GM12872 (cell line): ENCODE results near the gene DMC1.

ENCODE experiments used
- TF ChIP-seq, protein P1 (sequence below): IDR thresholded peaks from 3 replicates; pipeline ENCODE4 v1.5.1; 2011; ENCODE audit warnings: low read depth, mild to moderate bottlenecking, low read length, moderate library complexity; ENCODE audit not compliant: insufficient read depth

DMC1 gene, protein sequence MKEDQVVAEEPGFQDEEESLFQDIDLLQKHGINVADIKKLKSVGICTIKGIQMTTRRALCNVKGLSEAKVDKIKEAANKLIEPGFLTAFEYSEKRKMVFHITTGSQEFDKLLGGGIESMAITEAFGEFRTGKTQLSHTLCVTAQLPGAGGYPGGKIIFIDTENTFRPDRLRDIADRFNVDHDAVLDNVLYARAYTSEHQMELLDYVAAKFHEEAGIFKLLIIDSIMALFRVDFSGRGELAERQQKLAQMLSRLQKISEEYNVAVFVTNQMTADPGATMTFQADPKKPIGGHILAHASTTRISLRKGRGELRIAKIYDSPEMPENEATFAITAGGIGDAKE

DNA sequence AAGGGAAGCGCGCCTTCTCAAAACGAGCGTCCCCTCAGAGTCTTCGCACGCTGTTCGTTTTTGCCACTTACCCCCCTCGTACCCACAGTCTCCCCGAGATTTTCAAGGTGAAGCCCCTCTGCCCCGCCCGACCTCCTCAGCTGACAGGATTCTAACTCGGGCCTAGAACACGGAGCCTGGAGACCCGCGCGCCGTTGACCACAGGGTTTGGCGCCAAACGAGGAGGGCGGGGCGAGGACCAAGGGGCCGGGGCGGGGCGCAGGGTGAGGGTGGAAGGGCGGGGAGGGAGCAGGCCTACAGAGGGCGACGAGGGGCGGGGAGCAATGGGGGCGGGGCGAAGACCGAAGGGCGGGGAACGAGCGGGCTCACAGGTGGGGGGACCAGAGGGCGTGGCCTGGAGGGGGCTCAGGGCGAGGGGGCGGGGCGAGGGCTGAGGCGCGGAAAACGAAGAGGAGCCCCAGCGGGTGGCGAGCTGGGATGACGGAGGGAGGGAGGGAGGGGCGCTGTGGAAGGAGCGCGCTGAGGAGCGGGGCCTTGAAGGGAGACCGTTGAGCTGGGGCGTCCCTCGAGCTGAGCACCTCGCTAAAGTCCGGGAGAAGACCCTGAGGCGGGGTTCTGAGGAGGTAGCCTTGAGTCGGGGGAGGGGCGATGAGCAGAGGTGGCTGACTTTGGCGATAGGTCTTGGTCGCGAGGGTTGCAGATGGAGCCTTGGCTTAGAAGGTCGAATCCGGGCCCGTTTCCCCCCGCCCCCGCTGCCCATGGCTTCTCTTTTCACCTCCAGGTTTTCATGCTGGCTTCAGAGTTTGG lies at the start of gene DMC1:
TSS of gene DMC1 (minus strand) at position 212 of the 807 bp plus-strand sequence. CDS start 1,927 bp downstream, outside the sequence.
- TF ChIP-seq, protein P1, sequence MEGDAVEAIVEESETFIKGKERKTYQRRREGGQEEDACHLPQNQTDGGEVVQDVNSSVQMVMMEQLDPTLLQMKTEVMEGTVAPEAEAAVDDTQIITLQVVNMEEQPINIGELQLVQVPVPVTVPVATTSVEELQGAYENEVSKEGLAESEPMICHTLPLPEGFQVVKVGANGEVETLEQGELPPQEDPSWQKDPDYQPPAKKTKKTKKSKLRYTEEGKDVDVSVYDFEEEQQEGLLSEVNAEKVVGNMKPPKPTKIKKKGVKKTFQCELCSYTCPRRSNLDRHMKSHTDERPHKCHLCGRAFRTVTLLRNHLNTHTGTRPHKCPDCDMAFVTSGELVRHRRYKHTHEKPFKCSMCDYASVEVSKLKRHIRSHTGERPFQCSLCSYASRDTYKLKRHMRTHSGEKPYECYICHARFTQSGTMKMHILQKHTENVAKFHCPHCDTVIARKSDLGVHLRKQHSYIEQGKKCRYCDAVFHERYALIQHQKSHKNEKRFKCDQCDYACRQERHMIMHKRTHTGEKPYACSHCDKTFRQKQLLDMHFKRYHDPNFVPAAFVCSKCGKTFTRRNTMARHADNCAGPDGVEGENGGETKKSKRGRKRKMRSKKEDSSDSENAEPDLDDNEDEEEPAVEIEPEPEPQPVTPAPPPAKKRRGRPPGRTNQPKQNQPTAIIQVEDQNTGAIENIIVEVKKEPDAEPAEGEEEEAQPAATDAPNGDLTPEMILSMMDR, result no peak

DNA sequence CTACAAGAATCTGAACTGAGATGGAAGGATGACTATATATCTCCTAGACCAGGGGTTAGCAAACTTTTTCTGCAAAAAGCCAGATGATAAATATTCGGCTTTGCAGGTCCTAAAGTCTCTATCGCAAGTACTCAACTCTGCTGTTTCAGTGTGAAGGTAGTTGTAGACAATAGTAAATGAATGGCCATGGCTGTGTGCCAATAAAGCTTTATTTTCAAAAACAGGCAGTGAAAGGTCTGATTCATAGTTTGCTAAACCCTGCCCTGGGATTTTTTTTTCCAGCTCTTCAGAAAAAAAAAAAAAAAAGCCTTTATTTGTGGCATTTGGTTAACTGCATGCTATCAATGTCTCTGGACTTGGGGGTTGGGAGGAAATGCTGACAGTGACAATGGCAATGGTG lies 48.7 kb upstream of the DMC1 start:
- TF ChIP-seq, protein P1, result no peak

DNA sequence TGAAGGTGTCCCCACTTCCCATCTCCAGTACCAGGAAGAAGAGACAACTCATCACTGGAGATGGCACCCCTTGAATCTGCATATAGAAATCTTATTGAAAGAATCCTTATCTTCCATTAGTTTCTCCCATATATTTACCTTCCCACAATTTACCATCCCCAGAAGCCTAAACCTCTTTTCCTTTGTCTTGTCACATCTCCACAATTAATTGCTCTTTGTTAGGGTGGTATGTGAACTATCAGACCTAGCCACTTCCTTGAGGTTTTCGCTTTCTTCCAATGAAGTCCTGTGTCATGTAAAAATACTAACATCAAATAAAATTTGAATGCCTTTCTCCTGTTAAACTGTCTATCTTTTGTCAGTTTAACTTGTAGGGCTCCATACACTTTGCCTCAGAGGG lies 48.3 kb upstream of the DMC1 start:
- TF ChIP-seq, protein P1, result no peak

DNA sequence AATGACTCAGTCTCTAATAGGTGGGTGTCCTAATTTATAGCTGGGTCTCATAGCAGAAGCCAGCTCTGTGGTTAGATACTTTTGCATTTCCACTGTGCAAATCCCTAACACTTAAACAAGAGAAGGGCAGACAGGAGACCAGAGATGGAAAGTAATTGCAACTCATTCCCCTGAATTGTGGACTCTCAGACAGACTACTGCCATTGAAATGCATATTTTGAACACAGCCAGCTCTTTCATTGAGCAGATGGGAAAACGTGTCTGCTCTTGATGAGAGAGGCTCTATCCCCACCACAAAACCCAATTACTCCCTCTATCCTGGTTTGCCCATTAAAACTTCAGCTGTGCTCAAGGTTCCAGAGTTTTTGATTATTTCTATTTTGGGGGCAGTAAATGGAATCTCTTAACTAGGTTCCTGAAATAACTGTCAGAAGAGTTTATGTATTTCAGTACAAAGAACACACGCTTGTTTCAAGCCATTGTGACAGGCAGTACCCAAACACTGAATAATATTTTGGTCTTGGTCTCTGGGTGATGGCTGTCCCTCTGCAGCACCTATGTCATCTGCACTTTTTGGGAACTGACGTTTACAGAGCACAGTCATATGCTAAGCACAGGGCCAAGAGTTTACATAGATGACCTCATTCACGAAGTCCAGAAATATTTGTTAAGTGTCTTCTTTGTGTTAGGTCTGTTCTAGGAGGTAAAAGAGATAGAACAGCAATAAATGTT lies 44.5 kb upstream of the DMC1 start:
- TF ChIP-seq, protein P1, result no peak

DNA sequence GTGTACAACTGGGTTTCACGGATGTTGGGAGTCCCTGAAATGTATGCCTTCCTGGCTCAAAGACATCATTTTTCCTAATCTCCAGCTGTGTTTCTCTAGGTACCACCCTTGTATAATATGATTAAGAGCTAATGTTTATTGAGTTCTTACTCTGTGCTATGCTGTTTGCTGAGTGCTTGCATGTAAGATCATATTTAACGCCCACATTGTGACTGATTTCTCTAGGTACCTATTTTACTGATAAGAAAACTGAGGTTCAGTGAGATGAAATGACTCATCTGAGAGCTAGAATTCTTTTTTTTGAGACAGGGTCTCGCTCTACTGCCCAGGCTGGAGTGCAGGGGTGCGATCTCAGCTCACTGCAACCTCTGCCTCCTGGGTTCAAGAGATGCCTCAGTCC lies 43.6 kb upstream of the DMC1 start:
- TF ChIP-seq, protein P1, result no peak

DNA sequence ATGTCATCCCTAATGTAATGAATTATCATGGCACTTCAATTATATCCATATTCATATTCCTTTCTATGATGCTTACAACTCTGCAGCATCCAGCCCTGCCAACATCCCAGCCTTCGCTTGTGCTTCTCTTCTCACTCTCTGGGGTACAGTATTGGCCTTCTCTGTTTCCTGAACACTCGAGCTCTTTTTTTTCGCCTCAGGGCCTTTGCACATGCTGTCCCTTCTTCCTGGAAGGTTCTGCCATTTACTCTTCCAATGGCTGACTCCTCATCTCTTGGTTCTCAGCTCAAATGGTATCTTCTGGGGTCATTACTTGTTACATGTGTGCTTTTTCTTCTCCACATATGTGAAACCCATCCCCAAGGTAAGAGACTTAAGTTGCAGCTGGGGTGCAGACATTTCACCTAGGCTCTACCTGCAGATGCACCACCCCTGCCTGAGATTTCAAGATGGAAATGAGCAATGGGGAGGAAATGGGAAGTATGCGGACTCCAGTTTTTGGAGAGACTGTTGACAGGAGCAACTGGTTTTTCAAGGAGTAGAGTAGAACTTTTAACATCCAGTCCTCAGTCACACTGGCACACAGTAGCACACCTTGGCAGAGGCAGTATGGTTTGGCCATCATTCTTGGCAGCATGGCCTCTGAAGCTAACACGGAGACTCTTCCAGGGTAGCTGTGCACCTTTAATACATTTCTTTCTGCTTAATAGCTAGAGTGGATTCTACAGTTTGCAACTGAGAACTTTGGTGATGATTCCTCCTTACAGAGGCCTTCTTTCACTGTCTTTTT lies 42.4 kb upstream of the DMC1 start:
- TF ChIP-seq, protein P1, result no peak

DNA sequence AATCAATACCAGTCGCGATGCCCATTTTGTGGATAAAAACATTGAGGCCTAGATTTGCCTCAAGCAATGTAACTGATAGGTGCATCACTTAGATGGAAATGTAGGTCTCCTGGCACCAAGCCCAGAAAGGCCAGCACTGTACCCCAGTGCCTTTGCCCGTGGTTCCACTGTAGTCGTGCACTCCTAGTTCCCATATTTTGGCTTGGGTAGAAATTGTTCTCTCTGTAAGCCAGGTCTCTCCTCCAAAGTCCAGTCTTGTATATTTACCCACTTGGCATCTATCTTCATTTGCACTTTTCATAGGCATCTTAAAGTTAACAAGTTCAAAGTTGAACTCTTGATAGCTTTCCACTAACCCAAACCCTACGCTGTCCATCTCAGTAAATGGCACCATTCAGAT lies 41.6 kb upstream of the DMC1 start:
- TF ChIP-seq, protein P1, result no peak
